AG09319 (cell line): ENCODE data around the gene TBC1D26.
A peak's percentile ranks its signal among the peaks of the same experiment; 100 is the strongest.
"Not testable (repeated sequence)": the region's sequence is repeated elsewhere in the genome, so short reads cannot be mapped to it uniquely, and the experiment has no call there.

Source experiments
- DNase-seq: peaks from one replicate; pipeline ENCODE4 v3.0.0-alpha.2; 2010; ENCODE audit warnings: low read depth; ENCODE audit errors: extremely low read depth
- CTCF ChIP-seq: IDR thresholded peaks from 2 replicates; pipeline ENCODE4 v1.5.1; 2011; ENCODE audit warnings: low read depth, mild to moderate bottlenecking, inconsistent platforms, low read length, moderate library complexity

Gene TBC1D26

GRCh38 chr17:15731900-15732299 lies at the start of gene TBC1D26:
TSS of gene TBC1D26 (plus strand) at chr17:15732283. CDS start at chr17:15735349, 3,066 bp downstream.
- not testable (repeated sequence) for DNase-seq

- not testable (repeated sequence) for DNase-seq
Measured at GRCh38 chr17:15683135-15683534, 48.9 kb upstream of the TBC1D26 start.

GRCh38 chr17:15683824-15684478 lies 48.1 kb upstream of the TBC1D26 start, which contains the start of gene TRIM16:
TSS of gene TRIM16 (minus strand) at chr17:15684311. CDS start at chr17:15651609, 32,702 bp downstream.
- DNase-seq, result not testable (repeated sequence)

GRCh38 chr17:15687494-15687893 lies 44.6 kb upstream of the TBC1D26 start:
- DNase-seq, result not testable (repeated sequence)

- DNase-seq, result not testable (repeated sequence)
Measured at GRCh38 chr17:15698967-15699366, 33.1 kb upstream of the TBC1D26 start.

DNA sequence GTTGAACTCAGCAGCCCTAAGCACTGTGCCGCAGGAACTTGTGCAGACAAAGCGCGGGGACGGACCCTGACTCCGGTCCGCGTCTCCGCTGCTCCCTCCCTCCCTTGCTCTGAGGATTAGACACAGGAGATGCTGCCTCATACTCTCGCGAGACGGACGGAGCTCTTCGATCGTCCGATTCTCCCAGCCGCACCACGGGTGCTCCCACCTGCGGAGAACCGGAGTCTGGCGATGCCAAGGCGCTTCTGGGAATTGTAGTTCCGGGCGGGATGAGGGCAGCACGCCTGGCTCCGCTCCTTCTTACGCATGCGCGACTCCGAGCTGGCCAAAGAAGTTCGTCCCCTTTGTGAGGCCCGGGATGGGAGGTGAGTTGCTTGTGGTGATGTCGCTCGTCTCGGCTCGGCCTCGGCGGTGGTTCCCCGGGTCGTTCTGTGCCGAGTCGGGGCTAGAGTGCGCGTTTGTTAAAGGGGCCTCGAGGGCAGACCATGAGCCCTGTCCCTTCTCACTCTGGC lies 32.6 kb upstream of the TBC1D26 start, which contains the start of gene ZNF286A:
Gene ZNF286A, plus strand, starts transcription at position 340 of the 512 bp plus-strand sequence. CDS start 578 bp downstream, outside the sequence.
- DNase-seq, result peak; percentile 98

GRCh38 chr17:15699937-15700336 lies 32.1 kb upstream of the TBC1D26 start:
- not testable (repeated sequence) for DNase-seq

- DNase-seq, result not testable (repeated sequence)
Measured at GRCh38 chr17:15704239-15704638, 27.8 kb upstream of the TBC1D26 start.

- not testable (repeated sequence) for DNase-seq
Measured at GRCh38 chr17:15704813-15705212, 27.3 kb upstream of the TBC1D26 start.

DNA sequence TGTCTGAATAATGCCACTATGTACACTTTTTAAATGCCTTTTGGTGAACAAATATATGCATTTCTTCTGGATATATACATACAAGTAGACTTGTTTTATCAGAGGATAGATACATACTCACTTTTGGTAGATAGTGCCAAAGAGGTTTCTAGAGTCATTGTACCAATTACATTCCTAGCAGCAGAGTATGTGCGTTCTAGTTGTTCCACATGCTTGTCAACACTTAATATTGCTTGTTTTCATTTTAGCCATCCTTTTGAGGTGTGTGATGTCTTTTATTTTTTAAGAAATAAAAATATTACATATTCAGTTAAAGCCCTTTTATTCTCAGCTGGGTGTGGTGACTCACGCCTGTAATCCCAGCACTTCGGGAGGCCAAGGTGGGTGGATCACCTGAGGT lies 23.2 kb upstream of the TBC1D26 start:
- DNase-seq, result not testable (repeated sequence)

DNA sequence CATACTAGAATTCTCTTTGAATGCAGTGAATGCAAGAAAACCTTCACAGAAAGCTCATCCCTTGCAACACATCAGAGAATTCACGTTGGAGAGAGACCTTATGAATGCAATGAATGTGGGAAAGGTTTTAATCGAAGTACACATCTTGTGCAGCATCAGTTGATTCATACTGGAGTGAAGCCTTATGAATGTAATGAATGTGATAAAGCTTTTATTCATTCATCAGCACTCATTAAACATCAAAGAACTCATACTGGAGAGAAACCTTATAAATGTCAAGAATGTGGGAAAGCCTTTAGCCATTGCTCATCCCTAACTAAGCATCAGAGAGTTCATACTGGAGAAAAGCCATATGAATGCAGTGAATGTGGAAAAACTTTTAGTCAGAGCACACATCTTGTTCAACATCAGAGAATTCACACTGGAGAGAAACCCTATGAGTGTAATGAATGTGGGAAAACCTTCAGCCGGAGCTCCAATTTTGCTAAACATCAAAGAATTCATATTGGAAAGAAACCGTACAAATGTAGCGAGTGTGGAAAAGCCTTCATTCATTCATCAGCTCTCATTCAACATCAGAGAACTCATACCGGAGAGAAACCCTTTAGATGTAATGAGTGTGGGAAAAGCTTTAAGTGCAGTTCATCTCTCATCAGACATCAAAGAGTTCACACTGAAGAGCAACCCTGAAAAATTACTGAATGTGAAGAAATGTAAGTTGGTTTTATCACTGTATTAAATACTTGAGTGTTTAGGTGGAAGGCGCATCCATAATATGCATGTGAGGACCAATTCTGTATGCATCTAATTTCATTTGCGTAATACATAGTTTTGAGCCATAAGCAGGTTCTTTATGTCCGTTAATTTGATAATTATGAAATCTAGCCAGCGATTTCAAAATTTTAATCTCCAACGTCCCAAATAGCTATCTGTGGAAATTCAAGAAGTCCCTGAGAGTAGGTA lies 15.2 kb upstream of the TBC1D26 start:
- DNase-seq, result not testable (repeated sequence)

GRCh38 chr17:15730535-15730934 lies 1.5 kb upstream of the TBC1D26 start:
- not testable (repeated sequence) for DNase-seq

DNA sequence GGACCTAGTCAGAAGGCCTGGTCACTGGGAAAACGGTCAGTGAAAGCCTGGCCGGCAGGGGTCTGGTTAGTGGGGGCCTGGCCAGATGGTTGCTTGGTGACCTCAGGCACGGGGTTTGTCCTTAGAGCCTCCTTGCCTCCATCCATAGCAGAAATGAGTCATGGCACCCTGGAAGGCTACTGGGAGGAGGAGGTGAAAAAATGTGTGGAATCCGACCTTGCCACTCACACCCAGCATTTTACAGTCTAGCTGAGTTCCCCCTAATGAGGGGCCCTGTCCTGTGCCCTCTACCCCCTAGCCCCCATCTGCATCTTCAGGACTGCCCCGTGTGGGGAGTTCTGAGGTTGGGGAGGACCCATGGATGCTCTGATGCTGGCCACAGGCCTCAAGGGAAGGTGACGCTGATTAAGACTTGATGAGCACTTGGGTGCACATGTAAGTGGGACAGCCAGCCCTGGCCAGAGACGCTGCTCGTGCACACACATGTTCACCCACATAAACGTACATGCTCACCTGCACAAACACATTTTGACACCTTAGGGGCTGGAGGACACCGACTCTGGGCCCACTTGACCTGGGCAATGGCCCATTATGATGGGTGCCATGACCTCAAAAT lies 1.2 kb downstream of the TBC1D26 start:
- DNase-seq, result not testable (repeated sequence)

GRCh38 chr17:15736578-15736977 lies 4.5 kb downstream of the TBC1D26 start:
- DNase-seq, result not testable (repeated sequence)

DNA sequence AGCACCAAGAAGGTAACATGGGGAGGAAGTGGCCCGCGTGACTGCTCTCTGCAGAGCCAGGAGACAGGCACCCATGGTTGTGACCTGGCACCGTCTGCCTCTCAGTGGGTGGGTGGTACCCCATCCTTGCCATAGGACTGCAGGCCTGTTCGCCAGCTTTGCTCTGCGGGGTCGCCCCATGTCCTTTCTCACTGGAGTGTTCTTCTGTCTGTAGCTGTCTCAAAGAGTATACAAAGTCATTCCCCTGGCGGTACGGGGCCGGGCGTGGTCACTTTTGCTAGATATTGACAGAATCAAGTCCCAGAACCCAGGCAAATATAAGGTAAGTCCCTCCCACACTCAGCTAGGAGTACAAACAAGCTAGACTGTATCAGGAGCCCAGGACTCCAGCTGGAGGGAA lies 6.0 kb downstream of the TBC1D26 start:
- no peak for DNase-seq
- no peak for TF ChIP-seq CTCF

GRCh38 chr17:15739259-15739658 lies 7.2 kb downstream of the TBC1D26 start:
- not testable (repeated sequence) for DNase-seq

GRCh38 chr17:15740041-15740440 lies 8.0 kb downstream of the TBC1D26 start:
- DNase-seq, result not testable (repeated sequence)
